Kidney glomerular epithelial cell (primary cell): Measurements from ENCODE around the gene PLCH2.

Experiments used
- DNase-seq: peaks from one replicate; lab custom pipeline; 2025; lab: John Stamatoyannopoulos, UW

PLCH2 gene

GRCh38 chr1:2499260-2499659 lies 23.2 kb downstream of the PLCH2 start:
- DNase-seq: no peak

GRCh38 chr1:2499986-2500596 lies 24.0 kb downstream of the PLCH2 start:
- DNase-seq: no peak

GRCh38 chr1:2501041-2501819 lies 25.1 kb downstream of the PLCH2 start:
- no peak for DNase-seq

- no peak for DNase-seq
These were observed 25.7 kb downstream of the PLCH2 start for GRCh38 chr1:2501820-2502119.

GRCh38 chr1:2502210-2502609 lies 26.1 kb downstream of the PLCH2 start:
- no peak for DNase-seq

GRCh38 chr1:2502661-2503553 lies 26.8 kb downstream of the PLCH2 start:
- no peak for DNase-seq

- no peak for DNase-seq
These were observed 27.6 kb downstream of the PLCH2 start for GRCh38 chr1:2503554-2504224.

GRCh38 chr1:2504225-2504948 lies 28.3 kb downstream of the PLCH2 start:
- no peak for DNase-seq

- no peak for DNase-seq
These were observed 28.8 kb downstream of the PLCH2 start for GRCh38 chr1:2504949-2505272.

- DNase-seq: no peak
These were observed 29.4 kb downstream of the PLCH2 start for GRCh38 chr1:2505461-2505994.

GRCh38 chr1:2506007-2506860 lies 30.1 kb downstream of the PLCH2 start:
- DNase-seq: no peak

- DNase-seq: no peak
These were observed 30.9 kb downstream of the PLCH2 start for GRCh38 chr1:2506901-2507565.

- DNase-seq: no peak
These were observed 31.7 kb downstream of the PLCH2 start for GRCh38 chr1:2507744-2508155.

GRCh38 chr1:2508180-2508579 lies 32.1 kb downstream of the PLCH2 start:
- DNase-seq: no peak

- DNase-seq: no peak
These were observed 32.7 kb downstream of the PLCH2 start for GRCh38 chr1:2508751-2509150.

GRCh38 chr1:2509589-2509988 lies 33.5 kb downstream of the PLCH2 start:
- DNase-seq: no peak

GRCh38 chr1:2510366-2511155 lies 34.5 kb downstream of the PLCH2 start:
- no peak for DNase-seq

- DNase-seq: no peak
These were observed 36.9 kb downstream of the PLCH2 start for GRCh38 chr1:2512862-2513421.
